Measurements from ENCODE around the gene EGFL7. TPM values are rescaled to one million over a fixed set of nuclear protein-coding genes. Genes with fewer than 3 reads are reported as not detected.

EGFL7 gene
- polyA plus RNA-seq, 1 experiment: 3.9 TPM

- H3K27ac ChIP-seq (ENCODE audit: low read depth, low read length): no peak overlapping the region
- no peak for DNase-seq (ENCODE audit: low read depth, low spot score)
- no peaks in the 10 kb centered on the region; the same call in 1 of the 2 replicates for H3K9me3 ChIP-seq (ENCODE audit: control insufficient read depth, insufficient read depth, low read length)
- peaks cover 13% of the 10 kb centered on the region for H3K27me3 ChIP-seq (ENCODE audit: control insufficient read depth, insufficient read depth, low read length)
- POLR2A ChIA-PET: interaction anchor here (0.6 kb wide), 1 partner anchor 55 kb away, joined by 3 read pairs; no protein-coding TSS in a partner anchor
- CTCF ChIA-PET: no interaction called here
- TF ChIP-seq CTCF (IDR thresholded peaks at IDR 0.05; ENCODE audit: low read depth, low read length): no peak
- H3K4me3 ChIP-seq (ENCODE audit: low read depth, low read length): no peak overlapping the region
These were observed 30.4 kb downstream of the EGFL7 start for GRCh38 chr9:136693135-136693489.

- peaks cover 13% of the 10 kb centered on the region for H3K27me3 ChIP-seq (ENCODE audit: control insufficient read depth, insufficient read depth, low read length)
- CTCF ChIA-PET: no interaction called here
- POLR2A ChIA-PET: interaction anchor here (0.6 kb wide), 1 partner anchor 55 kb away, joined by 3 read pairs; no protein-coding TSS in a partner anchor
- no peak for DNase-seq (ENCODE audit: low read depth, low spot score)
- TF ChIP-seq CTCF (IDR thresholded peaks at IDR 0.05; ENCODE audit: low read depth, low read length): no peak
- H3K27ac ChIP-seq (ENCODE audit: low read depth, low read length): no peak overlapping the region
- no peak overlapping the region for H3K4me3 ChIP-seq (ENCODE audit: low read depth, low read length)
- H3K9me3 ChIP-seq (ENCODE audit: control insufficient read depth, insufficient read depth, low read length): no peaks in the 10 kb centered on the region; the same call in 1 of the 2 replicates
These were observed 30.9 kb downstream of the EGFL7 start for GRCh38 chr9:136693490-136694162.

- no peaks in the 10 kb centered on the region; the same call in 1 of the 2 replicates for H3K9me3 ChIP-seq (ENCODE audit: control insufficient read depth, insufficient read depth, low read length)
- H3K4me3 ChIP-seq (ENCODE audit: low read depth, low read length): no peak overlapping the region
- no peak overlapping the region for H3K27ac ChIP-seq (ENCODE audit: low read depth, low read length)
- DNase-seq (ENCODE audit: low read depth, low spot score): no peak
- POLR2A ChIA-PET: interaction anchor here (0.6 kb wide), 1 partner anchor 34 kb away, joined by 3 read pairs; no protein-coding TSS in a partner anchor
- peaks cover 10% of the 10 kb centered on the region for H3K27me3 ChIP-seq (ENCODE audit: control insufficient read depth, insufficient read depth, low read length)
- CTCF ChIA-PET: no interaction called here
- TF ChIP-seq CTCF (IDR thresholded peaks at IDR 0.05; ENCODE audit: low read depth, low read length): peak; percentile 72
These were observed 31.6 kb downstream of the EGFL7 start for GRCh38 chr9:136694163-136694871.

- CTCF ChIA-PET: no interaction called here
- POLR2A ChIA-PET: interaction anchor here (0.6 kb wide), 1 partner anchor 33 kb away, joined by 3 read pairs; no protein-coding TSS in a partner anchor
- H3K9me3 ChIP-seq (ENCODE audit: control insufficient read depth, insufficient read depth, low read length): no peaks in the 10 kb centered on the region; the same call in 1 of the 2 replicates
- no peak for DNase-seq (ENCODE audit: low read depth, low spot score)
- H3K27me3 ChIP-seq (ENCODE audit: control insufficient read depth, insufficient read depth, low read length): peaks cover 10% of the 10 kb centered on the region
- no peak for TF ChIP-seq CTCF (IDR thresholded peaks at IDR 0.05; ENCODE audit: low read depth, low read length)
- no peak overlapping the region for H3K27ac ChIP-seq (ENCODE audit: low read depth, low read length)
- H3K4me3 ChIP-seq (ENCODE audit: low read depth, low read length): no peak overlapping the region
These were observed 32.1 kb downstream of the EGFL7 start for GRCh38 chr9:136694872-136695247.

- Histone ChIP-seq H3K27me3 (ENCODE audit: control insufficient read depth, insufficient read depth, low read length) (peaks cover 14% of the 10 kb centered on the region), H3K4me3 (ENCODE audit: low read depth, low read length) (no peak overlapping the region), H3K27ac (ENCODE audit: low read depth, low read length) (no peak overlapping the region), H3K9me3 (ENCODE audit: control insufficient read depth, insufficient read depth, low read length) (no peaks in the 10 kb centered on the region; the same call in 1 of the 2 replicates)
- ChIA-PET CTCF (no interaction called here), POLR2A (no interaction called here)
- TF ChIP-seq CTCF (IDR thresholded peaks at IDR 0.05; ENCODE audit: low read depth, low read length): no peak
- no peak for DNase-seq (ENCODE audit: low read depth, low spot score)
These were observed 32.7 kb downstream of the EGFL7 start for GRCh38 chr9:136695435-136695895.
